Activated naive CD4-positive, alpha-beta T cell treated with anti-CD3 and anti-CD28 coated beads for 36 hours (primary cell): Measurements from ENCODE around the gene RAB11FIP3. TPM values are rescaled to one million over a fixed set of nuclear protein-coding genes. Genes with fewer than 3 reads are reported as not detected.
A peak's percentile ranks its signal among the peaks of the same experiment; 100 is the strongest.
"Not testable (repeated sequence)": the region's sequence is repeated elsewhere in the genome, so short reads cannot be mapped to it uniquely, and the experiment has no call there.

Experiments
- CTCF ChIA-PET: fragments of 350-600 bp; sonication (Branson Sonifier 250); formaldehyde crosslinking; loops from one replicate; lab custom pipeline; 2021; ENCODE audit warnings: antibody characterized with exemption; lab: Charles Lee
- DNase-seq: peaks from one replicate; pipeline ENCODE4 v3.0.0-alpha.2; 2020
- H3K27ac Mint-ChIP-seq: one replicate; pipeline ENCODE4 v1.8.0; 2021; ENCODE audit warnings: mild to moderate bottlenecking, mixed read lengths
- H3K27me3 Mint-ChIP-seq: one replicate; pipeline ENCODE4 v1.8.0; 2021; ENCODE audit warnings: low read depth, mixed read lengths
- H3K36me3 Mint-ChIP-seq: one replicate; pipeline ENCODE4 v1.8.0; 2021; ENCODE audit warnings: low read depth, mixed read lengths
- H3K4me1 Mint-ChIP-seq: one replicate; pipeline ENCODE4 v1.8.0; 2021; ENCODE audit warnings: low read depth, mixed read lengths
- H3K4me3 Mint-ChIP-seq: one replicate; pipeline ENCODE4 v1.8.0; 2021; ENCODE audit warnings: mild to moderate bottlenecking, moderate library complexity, mixed read lengths
- H3K9me3 Mint-ChIP-seq: one replicate; pipeline ENCODE4 v1.8.0; 2021; ENCODE audit warnings: mixed read lengths
- intact Hi-C: fragments of 100-400 bp; cut with micrococcal nuclease; formaldehyde crosslinking; loops from one replicate; pipeline ENCODE4 v1.15.1; 2023
- total RNA-seq, 2 experiments: library from RNA; stranded (reverse); gene quantifications; one replicate each; pipeline ENCODE4 v1.2.3, GENCODE V29; 2021

RAB11FIP3 gene
- total RNA-seq, 2 experiments from 2014 or later, result 15.8 to 18.2 TPM

DNA sequence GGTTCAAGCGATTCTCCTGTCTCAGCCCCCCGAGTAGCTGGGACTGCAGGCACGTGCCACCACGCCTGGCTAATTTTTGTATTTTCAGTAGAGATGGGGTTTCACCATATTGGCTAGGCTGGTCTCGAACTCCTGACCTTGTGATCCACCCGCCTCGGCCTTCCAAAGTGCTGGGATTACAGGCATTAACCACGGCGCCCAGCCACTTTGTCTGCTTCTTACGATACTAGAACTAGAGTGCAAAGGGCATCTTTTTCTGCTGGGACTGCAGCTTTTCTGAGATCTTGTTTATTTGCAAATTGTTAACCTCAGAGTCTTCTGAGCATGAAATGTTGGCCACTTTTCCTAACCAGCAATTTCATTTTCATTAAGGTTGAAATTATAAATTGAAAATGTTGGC, 52.8 kb downstream of the RAB11FIP3 start:
- CTCF ChIA-PET, result interaction anchor here (1.1 kb wide), 1 partner anchor 9 kb away, joined by 4 read pairs; no protein-coding TSS in a partner anchor
- H3K9me3 Mint-ChIP-seq, DNase-seq, H3K4me3 Mint-ChIP-seq, H3K27me3 Mint-ChIP-seq, intact Hi-C loops, H3K4me1 Mint-ChIP-seq, H3K36me3 Mint-ChIP-seq, H3K27ac Mint-ChIP-seq: not testable (repeated sequence)

DNA sequence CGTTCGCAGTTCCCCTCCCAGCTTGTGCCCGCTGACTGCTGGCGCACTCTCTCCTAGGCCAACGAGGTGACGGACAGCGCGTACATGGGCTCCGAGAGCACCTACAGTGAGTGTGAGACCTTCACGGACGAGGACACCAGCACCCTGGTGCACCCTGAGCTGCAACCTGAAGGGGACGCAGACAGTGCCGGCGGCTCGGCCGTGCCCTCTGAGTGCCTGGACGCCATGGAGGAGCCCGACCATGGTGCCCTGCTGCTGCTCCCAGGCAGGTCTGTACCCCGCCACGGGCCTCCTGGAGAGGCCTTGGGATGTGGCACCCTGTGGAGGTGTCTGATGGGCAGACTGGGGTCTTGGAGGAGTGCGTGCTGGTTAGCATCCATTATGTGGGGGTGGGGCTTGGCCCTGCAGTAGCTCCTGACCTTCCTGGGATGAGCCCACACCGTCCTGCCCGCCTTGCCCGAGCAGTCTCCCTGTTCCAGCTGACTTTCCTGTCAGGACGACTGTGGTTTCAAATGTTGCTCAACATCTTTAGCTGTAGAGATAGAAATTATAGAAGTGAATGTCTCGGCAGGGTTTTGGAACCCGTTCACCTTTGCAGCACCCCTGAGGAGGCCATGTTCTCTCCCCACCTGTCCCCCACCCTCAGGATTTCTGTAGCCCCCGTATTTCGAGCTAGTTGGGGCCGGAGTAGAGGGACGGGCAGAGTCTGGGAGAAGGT, 57.2 kb downstream of the RAB11FIP3 start:
- no peak overlapping the region for H3K27ac Mint-ChIP-seq
- H3K4me1 Mint-ChIP-seq, result no peaks in the 10 kb centered on the region
- no peaks in the 10 kb centered on the region for H3K27me3 Mint-ChIP-seq
- DNase-seq, result no peak
- intact Hi-C loops, result no loop called here
- CTCF ChIA-PET, result interaction anchor here (0.9 kb wide), 1 partner anchor 376 kb away, joined by 3 read pairs; no protein-coding TSS in a partner anchor
- no peaks in the 10 kb centered on the region for H3K9me3 Mint-ChIP-seq
- H3K4me3 Mint-ChIP-seq, result no peak overlapping the region
- H3K36me3 Mint-ChIP-seq, result no peaks in the 10 kb centered on the region

DNA sequence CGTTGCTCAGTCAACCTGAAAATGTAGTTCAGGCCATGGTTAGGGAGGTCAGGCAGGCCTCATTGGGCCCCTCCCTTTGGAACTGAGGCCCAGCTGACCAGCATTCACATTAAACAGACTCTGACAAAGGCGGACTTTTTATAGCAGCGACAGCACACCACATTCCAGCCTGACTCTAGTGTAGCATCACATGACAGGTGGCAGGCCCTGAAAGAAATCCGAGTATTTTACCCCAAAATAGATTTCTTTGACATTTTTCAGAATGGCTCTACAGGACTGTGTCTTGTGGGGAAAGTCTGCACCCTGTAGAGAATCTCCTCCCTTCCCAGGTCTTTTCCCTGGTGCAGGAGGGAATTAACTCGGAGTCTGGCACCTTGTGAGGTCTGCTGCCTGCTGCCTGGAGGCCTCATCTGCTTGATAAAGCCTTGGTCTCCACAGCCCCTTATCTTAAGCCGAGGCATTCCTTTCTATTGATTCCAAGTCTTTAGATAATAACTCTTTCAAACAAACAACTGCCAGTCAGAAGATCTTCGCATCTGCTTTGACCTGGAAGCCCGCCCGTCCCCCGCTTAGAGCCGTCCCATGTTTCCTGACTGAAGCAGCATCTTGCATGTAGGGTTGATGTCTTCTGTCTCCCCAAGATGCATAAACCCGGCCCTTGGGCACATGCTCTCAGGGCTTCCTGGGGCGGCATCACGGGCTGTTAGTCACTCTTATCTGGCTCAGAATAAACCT, 58.1 kb downstream of the RAB11FIP3 start:
- H3K36me3 Mint-ChIP-seq, result peaks cover 1% of the 10 kb centered on the region
- CTCF ChIA-PET, result interaction anchor here (1.6 kb wide), 1 partner anchor 37 kb away, joined by 3 read pairs; no protein-coding TSS in a partner anchor
- H3K9me3 Mint-ChIP-seq, result no peaks in the 10 kb centered on the region
- no peaks in the 10 kb centered on the region for H3K4me1 Mint-ChIP-seq
- H3K27me3 Mint-ChIP-seq, result no peaks in the 10 kb centered on the region
- intact Hi-C loops, result no loop called here
- H3K4me3 Mint-ChIP-seq, result no peak overlapping the region
- DNase-seq, result no peak
- no peak overlapping the region for H3K27ac Mint-ChIP-seq

DNA sequence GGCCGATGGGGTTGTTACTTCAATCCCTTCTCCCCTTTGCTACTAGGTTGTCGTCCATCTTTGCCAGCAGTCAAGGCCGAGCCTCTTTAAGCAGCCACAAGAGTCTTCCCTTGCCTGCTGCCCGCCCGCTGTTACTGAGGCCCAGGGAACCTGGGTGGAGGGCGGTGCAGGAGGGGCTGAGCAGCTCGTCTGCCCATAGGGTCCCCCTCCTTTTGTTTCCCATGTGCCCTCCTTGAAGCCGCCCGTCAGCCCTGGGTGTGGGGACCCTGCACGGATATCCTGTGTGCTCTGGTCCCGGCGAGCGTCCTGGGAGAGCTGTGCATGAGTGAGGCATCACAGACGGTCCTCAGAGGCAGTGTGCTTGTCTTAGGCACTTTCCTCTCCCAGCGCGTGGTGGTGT, 64.2 kb downstream of the RAB11FIP3 start:
- H3K36me3 Mint-ChIP-seq, result peaks cover 4% of the 10 kb centered on the region
- DNase-seq, result no peak
- CTCF ChIA-PET, result interaction anchor here (0.6 to 1.0 kb wide), 2 partner anchors 47 to 87 kb away, joined by 3 read pairs; no protein-coding TSS in a partner anchor

DNA sequence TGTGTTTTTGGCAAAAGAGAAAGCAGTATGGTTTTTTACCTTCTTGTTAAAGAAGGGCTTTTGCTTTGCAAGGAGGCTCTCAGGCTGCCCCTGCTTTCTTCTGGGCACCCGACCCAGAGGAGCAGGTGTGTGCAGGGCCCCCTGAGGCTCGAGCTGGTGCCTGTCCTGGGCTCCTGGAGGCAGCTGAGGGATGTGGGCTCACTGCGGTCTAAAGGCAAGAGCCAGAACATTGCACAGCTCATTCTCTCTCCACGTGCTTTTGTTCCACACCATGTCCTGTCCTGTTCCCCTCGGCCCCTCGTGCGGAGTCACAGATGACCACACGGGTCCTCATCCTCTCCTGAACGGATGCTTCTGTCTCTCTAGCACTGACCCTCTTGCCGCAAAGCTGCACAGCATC, 65.3 kb downstream of the RAB11FIP3 start:
- Mint-ChIP-seq H3K27me3 (no peaks in the 10 kb centered on the region), H3K4me3 (no peak overlapping the region), H3K9me3 (no peaks in the 10 kb centered on the region), H3K27ac (no peak overlapping the region), H3K36me3 (peaks cover 4% of the 10 kb centered on the region), H3K4me1 (no peaks in the 10 kb centered on the region)
- CTCF ChIA-PET, result no interaction called here
- intact Hi-C loops, result no loop called here
- DNase-seq, result no peak

More for the DNA sequence above, 64.2 kb downstream of the RAB11FIP3 start:
- intact Hi-C loops, result no loop called here
- Mint-ChIP-seq H3K27ac (no peak overlapping the region), H3K9me3 (no peaks in the 10 kb centered on the region), H3K4me3 (no peak overlapping the region), H3K4me1 (no peaks in the 10 kb centered on the region), H3K27me3 (no peaks in the 10 kb centered on the region)

DNA sequence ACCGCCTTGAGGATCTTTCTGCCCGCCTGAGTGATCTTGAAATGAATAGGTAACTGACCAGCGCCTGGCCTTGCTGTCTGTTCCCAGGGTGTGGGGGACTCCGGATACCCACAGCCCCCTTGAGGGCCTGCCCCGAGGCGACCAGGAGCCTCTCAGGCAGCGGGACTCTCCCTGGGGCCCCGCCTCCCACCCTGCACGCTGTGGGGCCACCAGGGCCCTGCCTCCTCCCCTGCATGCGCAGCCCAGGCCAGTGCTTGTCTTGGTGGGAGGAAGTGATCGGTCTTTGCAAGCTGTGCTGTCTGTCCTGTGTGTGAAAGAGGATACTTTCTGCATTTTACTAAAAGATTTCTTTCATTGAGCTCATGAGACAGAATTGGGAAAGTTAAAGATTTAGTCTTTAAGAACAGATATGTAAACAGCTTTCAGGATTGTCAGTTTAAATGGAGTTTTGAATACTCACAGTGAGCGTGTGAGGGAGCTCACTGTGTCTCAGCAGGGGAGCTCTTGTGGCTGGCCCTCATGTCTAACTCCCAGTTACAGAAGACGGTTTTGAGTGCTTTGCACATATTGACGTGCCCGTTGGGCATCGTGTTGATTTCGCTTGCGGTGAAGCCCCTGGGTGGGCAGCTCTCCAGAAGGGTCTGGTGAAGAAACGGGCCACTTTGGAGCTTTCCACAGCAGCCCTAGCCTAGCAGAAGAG, 65.9 kb downstream of the RAB11FIP3 start:
- H3K27ac Mint-ChIP-seq, result no peak overlapping the region
- intact Hi-C loops, result no loop called here
- CTCF ChIA-PET, result no interaction called here
- H3K4me1 Mint-ChIP-seq, result no peaks in the 10 kb centered on the region
- peaks cover 4% of the 10 kb centered on the region for H3K36me3 Mint-ChIP-seq
- no peaks in the 10 kb centered on the region for H3K27me3 Mint-ChIP-seq
- no peaks in the 10 kb centered on the region for H3K9me3 Mint-ChIP-seq
- DNase-seq, result no peak
- H3K4me3 Mint-ChIP-seq, result no peak overlapping the region

DNA sequence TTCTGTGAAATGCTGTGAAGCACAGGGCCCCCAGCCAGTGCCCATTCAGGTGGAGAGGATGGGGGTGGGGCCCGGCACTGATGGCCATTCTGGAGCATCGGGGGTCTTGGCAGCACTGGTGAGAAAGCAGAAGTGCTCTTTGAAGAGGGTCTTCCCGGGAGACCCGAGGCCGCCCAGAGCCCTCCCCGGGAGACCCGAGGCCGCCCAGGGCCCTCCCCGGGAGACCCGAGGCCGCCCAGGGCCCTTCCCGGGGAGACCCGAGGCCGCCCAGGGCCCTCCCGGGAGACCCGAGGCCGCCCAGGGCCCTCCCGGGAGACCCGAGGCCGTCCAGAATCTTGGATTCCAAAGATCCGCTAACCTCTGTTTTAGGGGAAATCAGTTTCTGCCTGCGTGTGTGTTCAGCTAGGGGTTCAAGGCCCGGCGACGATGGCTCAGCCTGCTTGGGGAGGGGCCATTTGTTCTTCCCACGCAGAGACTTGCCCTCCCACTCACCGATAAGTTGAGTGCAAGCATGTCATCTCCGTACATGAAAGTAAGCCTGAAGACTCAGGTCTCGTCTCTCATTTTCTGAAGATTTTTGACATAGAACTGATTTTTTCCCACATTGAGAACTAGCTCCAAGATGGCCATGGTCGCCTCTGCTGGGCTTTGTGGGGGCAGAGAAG, 66.9 kb downstream of the RAB11FIP3 start:
- CTCF ChIA-PET, result no interaction called here
- Mint-ChIP-seq H3K27ac (no peak overlapping the region), H3K4me3 (no peak overlapping the region), H3K9me3 (no peaks in the 10 kb centered on the region), H3K36me3 (peaks cover 4% of the 10 kb centered on the region), H3K4me1 (no peaks in the 10 kb centered on the region), H3K27me3 (no peaks in the 10 kb centered on the region)
- intact Hi-C loops, result no loop called here
- DNase-seq, result no peak

DNA sequence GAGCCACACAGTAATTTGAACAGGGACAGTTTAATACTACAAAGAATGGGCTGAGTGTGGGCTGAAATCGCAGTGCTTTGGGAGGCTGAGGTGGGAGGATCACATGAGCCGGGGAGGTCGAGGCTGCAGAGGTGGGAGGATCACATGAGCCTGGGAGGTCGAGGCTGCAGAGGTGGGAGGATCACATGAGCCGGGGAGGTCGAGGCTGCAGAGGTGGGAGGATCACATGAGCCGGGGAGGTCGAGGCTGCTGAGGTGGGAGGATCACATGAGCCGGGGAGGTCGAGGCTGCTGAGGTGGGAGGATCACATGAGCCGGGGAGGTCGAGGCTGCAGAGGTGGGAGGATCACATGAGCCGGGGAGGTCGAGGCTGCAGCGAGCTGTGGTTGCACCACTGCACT, 69.2 kb downstream of the RAB11FIP3 start:
- H3K27ac Mint-ChIP-seq, H3K36me3 Mint-ChIP-seq, H3K27me3 Mint-ChIP-seq, H3K4me1 Mint-ChIP-seq, DNase-seq, CTCF ChIA-PET, H3K4me3 Mint-ChIP-seq, H3K9me3 Mint-ChIP-seq: not testable (repeated sequence)
- intact Hi-C loops, result loop anchor here (5.0 kb wide), 1 partner anchor 102 kb away; no protein-coding TSS in a partner anchor

DNA sequence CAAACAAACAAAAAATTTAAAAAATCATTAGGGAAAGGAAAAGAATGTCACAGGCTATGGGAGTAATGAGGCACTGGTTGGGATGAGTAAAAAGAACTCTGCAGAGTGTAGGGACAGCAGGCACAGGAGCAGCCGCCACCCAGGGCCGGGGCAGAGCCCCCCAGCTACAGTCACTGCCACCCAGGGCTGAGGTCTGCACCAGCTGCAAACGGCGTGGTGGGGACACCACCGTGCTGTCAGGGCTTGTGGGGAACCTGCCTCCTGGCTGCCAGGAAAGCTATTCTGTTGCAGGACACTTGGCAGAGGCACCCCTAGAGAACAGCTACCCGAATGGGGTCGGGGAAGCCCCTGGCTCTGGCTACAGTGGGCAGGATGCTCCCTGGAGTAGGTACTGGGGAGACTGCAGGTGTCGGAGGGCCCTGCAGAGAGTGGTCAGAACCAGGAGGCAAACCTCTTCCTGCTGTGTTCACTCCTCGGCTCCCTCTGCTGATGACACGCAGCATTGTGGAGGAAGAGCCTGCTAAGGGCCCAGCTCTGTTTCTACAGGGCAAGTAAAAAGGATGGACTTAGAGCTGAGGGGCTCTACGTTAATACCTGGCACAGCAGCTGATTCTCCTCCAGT, 69.8 kb downstream of the RAB11FIP3 start:
- intact Hi-C loops, result loop anchor here (5.0 kb wide), 1 partner anchor 103 kb away; no protein-coding TSS in a partner anchor
- H3K4me1 Mint-ChIP-seq, result no peaks in the 10 kb centered on the region
- peak; percentile 30 for DNase-seq
- H3K36me3 Mint-ChIP-seq, result no peaks in the 10 kb centered on the region
- CTCF ChIA-PET, result no interaction called here
- H3K4me3 Mint-ChIP-seq, result no peak overlapping the region
- H3K27me3 Mint-ChIP-seq, result no peaks in the 10 kb centered on the region
- H3K9me3 Mint-ChIP-seq, result no peaks in the 10 kb centered on the region
- no peak overlapping the region for H3K27ac Mint-ChIP-seq

DNA sequence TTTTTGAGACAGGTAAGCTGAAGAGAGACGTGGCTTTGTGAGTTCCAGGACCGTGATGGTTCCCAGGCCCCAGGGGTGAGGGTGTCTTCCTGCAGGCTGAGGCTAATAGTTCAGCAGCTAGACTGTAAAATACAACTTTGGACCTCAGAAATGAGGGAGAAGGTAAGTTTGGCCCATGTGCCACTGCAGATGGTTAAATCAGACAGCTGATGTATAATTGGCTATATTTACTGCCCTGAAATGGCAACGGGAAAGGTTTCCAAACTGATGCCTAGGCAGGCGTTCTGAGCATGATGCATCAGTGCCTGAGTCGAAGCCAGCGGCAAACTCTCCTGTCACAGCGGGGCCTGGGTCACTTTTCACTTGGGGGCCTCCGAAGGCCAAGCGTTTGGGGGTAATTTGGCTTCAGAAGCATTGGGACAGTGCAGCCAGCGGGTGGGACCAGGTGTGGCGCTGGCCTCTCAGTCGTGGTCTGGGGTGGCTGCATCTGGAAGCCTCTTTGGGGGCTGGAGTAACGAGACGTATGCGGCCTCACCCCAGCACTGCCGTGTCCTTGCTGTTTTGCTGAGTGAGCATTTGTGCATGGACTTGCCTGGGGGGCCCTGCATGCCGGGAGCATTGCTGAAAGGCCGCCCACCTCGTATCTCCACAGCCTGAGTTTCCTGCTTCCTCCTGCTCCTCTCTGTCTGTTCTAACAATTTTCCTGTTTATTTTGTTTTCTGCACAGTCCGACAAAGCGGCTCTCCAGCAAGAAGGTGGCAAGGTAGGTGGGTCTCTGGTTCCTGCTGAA, 70.8 kb downstream of the RAB11FIP3 start:
- no peaks in the 10 kb centered on the region for H3K36me3 Mint-ChIP-seq
- CTCF ChIA-PET, result no interaction called here

DNA sequence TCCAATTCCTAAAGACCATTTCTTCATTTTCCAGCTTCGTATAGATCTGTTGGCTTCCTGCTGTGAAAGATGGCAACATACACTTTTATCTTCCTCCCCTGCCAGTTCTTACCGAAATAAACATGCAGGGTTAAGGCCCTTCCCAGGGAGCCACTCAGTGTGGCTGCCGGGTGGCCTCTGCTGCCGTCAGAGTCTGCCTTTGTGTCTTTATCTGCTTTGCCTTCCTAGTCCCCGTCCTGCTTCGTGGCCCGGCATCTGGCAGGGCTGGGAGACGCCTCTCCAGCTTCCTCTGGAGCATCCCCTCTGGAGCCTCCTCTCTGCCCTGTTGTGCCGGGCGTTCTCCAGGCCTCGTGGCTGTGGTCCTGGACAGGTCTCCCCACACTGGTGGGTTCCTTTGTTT, 71.8 kb downstream of the RAB11FIP3 start:
- Mint-ChIP-seq H3K36me3 (no peaks in the 10 kb centered on the region), H3K4me3 (no peak overlapping the region), H3K4me1 (no peaks in the 10 kb centered on the region), H3K27me3 (no peaks in the 10 kb centered on the region), H3K9me3 (no peaks in the 10 kb centered on the region), H3K27ac (no peak overlapping the region)
- DNase-seq, result no peak
- intact Hi-C loops, result loop anchor here (5.0 kb wide), 1 partner anchor 105 kb away; no protein-coding TSS in a partner anchor
- CTCF ChIA-PET, result no interaction called here

More for the DNA sequence above, 70.8 kb downstream of the RAB11FIP3 start:
- H3K9me3 Mint-ChIP-seq, result no peaks in the 10 kb centered on the region
- H3K27ac Mint-ChIP-seq, result no peak overlapping the region
- H3K27me3 Mint-ChIP-seq, result no peaks in the 10 kb centered on the region
- no peaks in the 10 kb centered on the region for H3K4me1 Mint-ChIP-seq
- no peak overlapping the region for H3K4me3 Mint-ChIP-seq
- intact Hi-C loops, result loop anchor here (5.0 kb wide), 1 partner anchor 104 kb away; no protein-coding TSS in a partner anchor
- DNase-seq, result no peak
